Endothelial cell of umbilical vein (primary cell): Measurements from ENCODE around the gene CUX1. TPM values are rescaled to one million over a fixed set of nuclear protein-coding genes. Genes with fewer than 3 reads are reported as not detected.

ENCODE experiments used
- BruUV-seq: library from RNA; stranded (reverse); fragments of 400-500 nt; replicated peaks from 2 replicates; lab custom pipeline; 2021; lab: Mats Ljungman, UMichigan
- CTCF ChIA-PET: fragments of 300-600, 350-600 bp; sonication (Branson Sonifier 250); formaldehyde crosslinking; loops from one replicate; lab custom pipeline; 2021; ENCODE audit warnings: antibody characterized with exemption, inconsistent platforms; lab: Charles Lee
- POLR2A ChIA-PET: fragments of 300-600, 350-600 bp; sonication (Branson Sonifier 250); formaldehyde crosslinking; loops from one replicate; lab custom pipeline; 2021; ENCODE audit warnings: antibody characterized with exemption, inconsistent platforms; lab: Charles Lee
- DNase-seq: peaks from one replicate; pipeline ENCODE4 v3.0.0-alpha.2; 2011; ENCODE audit warnings: low read depth, low spot score
- FAIRE-seq: peaks from 2 replicates; lab custom pipeline; 2011; peaks lifted over from hg19 to GRCh38; lab: Jason Lieb, UNC
- H2AFZ ChIP-seq: 2 replicates; pipeline ENCODE4 v1.6.0; 2012; ENCODE audit warnings: low read depth, low read length, control low read depth, inconsistent platforms
- H3K27ac ChIP-seq: 2 replicates; pipeline ENCODE4 v1.5.1; 2011; ENCODE audit warnings: low read depth, mild to moderate bottlenecking, control low read depth, low read length, moderate library complexity; ENCODE audit not compliant: insufficient read depth
- H3K27me3 ChIP-seq, 2 experiments: 2 replicates each; pipeline versions ENCODE4 v1.6.0 to v1.6.1; 2011; ENCODE audit warnings: low read length in 2 of 2, mixed read lengths in 1 of 2; ENCODE audit not compliant: control insufficient read depth in 2 of 2, insufficient read depth in 2 of 2
- H3K36me3 ChIP-seq, 2 experiments: 2 replicates in 1 of 2; 3 replicates in 1 of 2; pipeline ENCODE4 v1.5.1; 2011; ENCODE audit warnings: low read length in 2 of 2, mild to moderate bottlenecking in 1 of 2, moderate library complexity in 1 of 2; ENCODE audit not compliant: control insufficient read depth in 2 of 2, insufficient read depth in 2 of 2; ENCODE audit errors: extremely low read depth in 1 of 2
- H3K4me1 ChIP-seq: 3 replicates; pipeline ENCODE4 v1.5.1; 2011; ENCODE audit warnings: mild to moderate bottlenecking, low read length; ENCODE audit not compliant: control insufficient read depth, insufficient read depth; ENCODE audit errors: extremely low read depth
- H3K4me2 ChIP-seq: 2 replicates; pipeline ENCODE4 v1.6.1; 2011; ENCODE audit warnings: low read length, control low read depth, mixed read lengths; ENCODE audit not compliant: insufficient read depth
- H3K4me3 ChIP-seq, 3 experiments: fragments of 200-600 bp in 1 of 3; sonication (generic), shearing (Covaris generic) in 1 of 3; replicated peaks in 1 of 3; 2 replicates each; pipeline ENCODE4 v1.5.1; 2011 to 2016; ENCODE audit warnings: control low read depth in 3 of 3, low read length in 3 of 3, mild to moderate bottlenecking in 2 of 3, inconsistent platforms in 1 of 3, low read depth in 1 of 3, moderate library complexity in 1 of 3; ENCODE audit not compliant: insufficient read depth in 1 of 3
- H3K79me2 ChIP-seq: 2 replicates; pipeline ENCODE4 v1.6.0; 2012; ENCODE audit warnings: low read length, inconsistent platforms; ENCODE audit not compliant: control insufficient read depth, insufficient read depth
- H3K9ac ChIP-seq: replicated peaks from 2 replicates; pipeline ENCODE3; 2011; ENCODE audit warnings: low read length, control low read depth; ENCODE audit not compliant: insufficient read depth; ENCODE audit errors: extremely low read depth
- H3K9me1 ChIP-seq: replicated peaks from 3 replicates; pipeline ENCODE4 v1.6.0; 2011; ENCODE audit warnings: mild to moderate bottlenecking, low read length; ENCODE audit not compliant: control insufficient read depth, insufficient read depth; ENCODE audit errors: extremely low read depth
- H3K9me3 ChIP-seq: replicated peaks from 2 replicates; pipeline ENCODE4 v1.5.1; 2012; ENCODE audit warnings: low read length, inconsistent platforms; ENCODE audit not compliant: control insufficient read depth, insufficient read depth
- H4K20me1 ChIP-seq: replicated peaks from 2 replicates; pipeline ENCODE3; 2011; ENCODE audit warnings: mild to moderate bottlenecking, low read length; ENCODE audit not compliant: control insufficient read depth, insufficient read depth; ENCODE audit errors: extremely low read depth
- EZH2 ChIP-seq: IDR thresholded peaks from 2 replicates; pipeline ENCODE4 v1.6.1; 2012; ENCODE audit warnings: borderline replicate concordance, low read depth, mild to moderate bottlenecking, moderate library complexity, low read length, inconsistent platforms; ENCODE audit not compliant: severe bottlenecking
- FOS ChIP-seq: IDR thresholded peaks from 2 replicates; pipeline ENCODE4 v1.6.1; 2011; ENCODE audit warnings: mild to moderate bottlenecking, low read length, moderate library complexity, borderline replicate concordance; ENCODE audit not compliant: insufficient read depth
- GATA2 ChIP-seq: IDR thresholded peaks from 2 replicates; pipeline ENCODE4 v1.7.0; 2011; ENCODE audit warnings: low read depth, mild to moderate bottlenecking, moderate library complexity, mixed read lengths, low read length; ENCODE audit not compliant: insufficient read length, insufficient read depth
- JUN ChIP-seq: IDR thresholded peaks from 2 replicates; pipeline ENCODE4 v1.6.1; 2011; ENCODE audit warnings: borderline replicate concordance, low read depth; ENCODE audit not compliant: insufficient read length, insufficient read depth
- POLR2A ChIP-seq: IDR thresholded peaks from 2 replicates; pipeline ENCODE4 v1.6.1; 2012; ENCODE audit warnings: low read depth, mild to moderate bottlenecking, control low read depth, low read length
- POLR2AphosphoS5 ChIP-seq: IDR thresholded peaks from 2 replicates; pipeline ENCODE4 v1.6.1; 2012; ENCODE audit warnings: low read depth, mild to moderate bottlenecking, control low read depth, low read length, moderate library complexity; ENCODE audit not compliant: insufficient read depth
- dilution Hi-C: fragments of 300-500 bp; cut with MboI; formaldehyde crosslinking; loops from one replicate; pipeline ENCODE4 v1.15.0; 2019; ENCODE audit warnings: low sequenced_read_pairs; ENCODE audit not compliant: extremely low pct_ligation_motif_present
- intact Hi-C: fragments of 100-400 bp; cut with micrococcal nuclease; formaldehyde crosslinking; loops from one replicate; pipeline ENCODE4 v1.10.0; 2022
- polyA plus RNA-seq, 4 experiments: library from polyadenylated mRNA; depleted of rRNA in 3 of 4; stranded (reverse) in 3 of 4; unstranded in 1 of 4; fragments of >200 nt; gene quantifications; 2 replicates each; pipeline versions ENCODE4 v1.2.1 to v1.2.3, GENCODE V29; 2011 to 2012; ENCODE audit warnings: missing spikeins in 1 of 4
- total RNA-seq: library from RNA; stranded (reverse); gene quantifications from 2 replicates; pipeline ENCODE4 v1.2.3, GENCODE V29; 2021
- TF ChIP-seq, protein P1 (sequence below): IDR thresholded peaks from 2 replicates; pipeline ENCODE4 v1.6.1; 2011; ENCODE audit not compliant: insufficient read depth, insufficient read length

CUX1 gene
- total and polyA plus RNA-seq, 2 donors (not counting 3 experiments of a cell fraction or from before 2014, with no cell fraction given): 13.8 to 49.8 TPM

DNA sequence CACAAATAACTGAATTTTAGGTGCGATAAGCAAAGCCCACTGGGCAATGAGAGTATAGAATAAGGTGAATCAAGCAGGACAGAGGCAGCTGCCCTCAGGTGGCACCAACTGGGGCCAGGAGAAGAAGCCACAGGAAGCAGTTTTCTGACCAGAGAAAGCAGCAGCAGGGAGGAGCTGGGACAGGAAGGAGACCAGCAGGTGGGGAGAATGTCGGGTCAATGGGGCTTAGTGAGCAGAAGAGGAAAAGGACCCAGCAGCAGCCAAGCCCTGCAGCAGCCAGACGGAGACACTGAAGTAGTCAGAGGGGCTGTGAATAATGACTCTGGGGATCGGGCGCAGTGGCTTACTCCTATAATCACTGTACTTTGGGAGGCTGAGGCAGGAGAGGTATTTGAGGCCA lies 259.7 kb downstream of the CUX1 start:
- TF ChIP-seq EZH2: no peak
- TF ChIP-seq POLR2A: no peak
- TF ChIP-seq POLR2AphosphoS5: no peak
- no peak for TF ChIP-seq GATA2
- TF ChIP-seq, protein P1, sequence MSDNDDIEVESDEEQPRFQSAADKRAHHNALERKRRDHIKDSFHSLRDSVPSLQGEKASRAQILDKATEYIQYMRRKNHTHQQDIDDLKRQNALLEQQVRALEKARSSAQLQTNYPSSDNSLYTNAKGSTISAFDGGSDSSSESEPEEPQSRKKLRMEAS: no peak
- no peak for TF ChIP-seq FOS
- no peak for TF ChIP-seq JUN
- Histone ChIP-seq H2AFZ (no peak overlapping the region), H3K27ac (no peak overlapping the region), H3K9me1 (no peaks in the 10 kb centered on the region), H3K4me3 (no peak overlapping the region), H3K4me2 (no peak overlapping the region), H3K79me2 (no peaks in the 10 kb centered on the region), H3K9me3 (no peaks in the 10 kb centered on the region), H3K4me1 (no peaks in the 10 kb centered on the region), H3K27me3 (no peaks in the 10 kb centered on the region), H4K20me1 (no peaks in the 10 kb centered on the region), H3K36me3 (no peaks in the 10 kb centered on the region), H3K9ac (no peak overlapping the region)
- POLR2A ChIA-PET: no interaction called here
- DNase-seq (no peak), FAIRE-seq (no peak)
- dilution Hi-C loops: no loop called here
- no TSS peak for BruUV-seq
- CTCF ChIA-PET: interaction anchor here (1.0 kb wide), 1 partner anchor 9 kb away, joined by 6 read pairs; no protein-coding TSS in a partner anchor
- intact Hi-C loops: no loop called here
